T-cell (primary cell): ENCODE results near the gene NFIC. TPM values are rescaled to one million over a fixed set of nuclear protein-coding genes. Genes with fewer than 3 reads are reported as not detected.
"Not testable (repeated sequence)": the region's sequence is repeated elsewhere in the genome, so short reads cannot be mapped to it uniquely, and the experiment has no call there.

ENCODE experiments used
- ATAC-seq, 4 experiments: fragments of 200-7000 bp in 3 of 4; fragments of 150-1000 bp in 1 of 4; cut with Tn5 transposase; replicated peaks in 1 of 4; 1 replicate in 3 of 4; 2 replicates in 1 of 4; pipeline ENCODE4 v1.10.0; 2021; ENCODE audit warnings: moderate library complexity in 3 of 4, mild to moderate bottlenecking in 2 of 4, moderate number of reproducible peaks in 1 of 4
- CTCF ChIA-PET, 2 donors: fragments of 300-600 bp; sonication (Branson Sonifier 250); formaldehyde crosslinking; loops; one replicate each; lab custom pipeline; 2022; ENCODE audit warnings: antibody characterized with exemption in 2 of 2; lab: Charles Lee
- POLR2A ChIA-PET, 2 donors: fragments of 300-600 bp; sonication (Branson Sonifier 250); formaldehyde crosslinking; loops; one replicate each; lab custom pipeline; 2022; ENCODE audit warnings: antibody characterized with exemption in 2 of 2; lab: Charles Lee
- DNase-seq, 35 experiments: peaks; one replicate each; pipeline versions ENCODE4 v3.0.0 to v3.0.0-alpha.2; 2013 to 2023
- H3K27ac ChIP-seq: one replicate; pipeline ENCODE4 v1.5.1; 2013; ENCODE audit warnings: low read length
- H3K27me3 ChIP-seq, 2 experiments: replicated peaks in 1 of 2; 1 replicate in 1 of 2; 2 replicates in 1 of 2; pipeline versions ENCODE4 v1.6.1 to v1.7.0; 2013; ENCODE audit warnings: low read length in 1 of 2, mixed read lengths in 1 of 2; ENCODE audit not compliant: control insufficient read depth in 2 of 2, insufficient read depth in 2 of 2; ENCODE audit errors: extremely low read depth in 1 of 2
- H3K36me3 ChIP-seq, 2 donors: 1 replicate in 1 of 2; 2 replicates in 1 of 2; pipeline versions ENCODE4 v1.6.1 to v1.7.0; 2013; ENCODE audit warnings: low read length in 1 of 2; ENCODE audit not compliant: control insufficient read depth in 2 of 2, insufficient read depth in 1 of 2; ENCODE audit errors: extremely low read depth in 1 of 2
- H3K4me1 ChIP-seq, 2 experiments: 1 replicate in 1 of 2; 2 replicates in 1 of 2; pipeline versions ENCODE4 v1.6.1 to v1.7.0; 2013; ENCODE audit warnings: low read length in 2 of 2, mixed read lengths in 1 of 2; ENCODE audit not compliant: insufficient read depth in 2 of 2, control insufficient read depth in 1 of 2; ENCODE audit errors: extremely low read depth in 1 of 2
- H3K4me3 ChIP-seq, 2 donors: 1 replicate in 1 of 2; 2 replicates in 1 of 2; pipeline versions ENCODE4 v1.5.1 to v1.7.0; 2013; ENCODE audit warnings: mild to moderate bottlenecking in 2 of 2, low read length in 1 of 2, moderate library complexity in 1 of 2; ENCODE audit not compliant: control insufficient read depth in 1 of 2; ENCODE audit errors: extremely low read depth in 1 of 2
- H3K9me3 ChIP-seq: 2 replicates; pipeline ENCODE4 v1.7.0; 2013
- H3K27ac Mint-ChIP-seq, 2 donors: one replicate each; pipeline ENCODE4 v1.8.0; 2020 to 2021; ENCODE audit warnings: mild to moderate bottlenecking in 2 of 2, mixed read lengths in 2 of 2
- H3K27me3 Mint-ChIP-seq, 2 donors: one replicate each; pipeline ENCODE4 v1.8.0; 2021 to 2022; ENCODE audit warnings: mixed read lengths in 2 of 2
- H3K36me3 Mint-ChIP-seq: one replicate; pipeline ENCODE4 v1.8.0; 2021; ENCODE audit warnings: mixed read lengths
- H3K4me1 Mint-ChIP-seq, 3 donors: one replicate each; pipeline ENCODE4 v1.8.0; 2020 to 2022; ENCODE audit warnings: mixed read lengths in 3 of 3, mild to moderate bottlenecking in 1 of 3
- H3K4me3 Mint-ChIP-seq, 3 donors: one replicate each; pipeline ENCODE4 v1.8.0; 2020 to 2022; ENCODE audit warnings: mild to moderate bottlenecking in 3 of 3, mixed read lengths in 3 of 3, moderate library complexity in 3 of 3
- H3K9me3 Mint-ChIP-seq, 3 donors: one replicate each; pipeline ENCODE4 v1.8.0; 2020 to 2022; ENCODE audit warnings: mixed read lengths in 3 of 3
- WGBS: methylation state at CpG from one replicate; pipeline ENCODE4 v1.1.5; 2013; ENCODE audit warnings: missing lambda C conversion rate; ENCODE audit not compliant: insufficient coverage; 5-methylcytosine and 5-hydroxymethylcytosine counted together
- total RNA-seq, 35 experiments: library from RNA in 6 of 35; stranded (reverse) in 6 of 35; fragments of 120-200 nt in 1 of 35; gene quantifications; one replicate each; pipeline versions ENCODE4 v1.2.1 to v1.2.4 and lab custom pipeline; 2013 to 2026

Gene NFIC
- total RNA-seq, 5 donors from 2014 or later (not counting 1 experiment from before 2014, with no cell fraction given): 27.1 to 41.7 (median 37.2) TPM

DNA sequence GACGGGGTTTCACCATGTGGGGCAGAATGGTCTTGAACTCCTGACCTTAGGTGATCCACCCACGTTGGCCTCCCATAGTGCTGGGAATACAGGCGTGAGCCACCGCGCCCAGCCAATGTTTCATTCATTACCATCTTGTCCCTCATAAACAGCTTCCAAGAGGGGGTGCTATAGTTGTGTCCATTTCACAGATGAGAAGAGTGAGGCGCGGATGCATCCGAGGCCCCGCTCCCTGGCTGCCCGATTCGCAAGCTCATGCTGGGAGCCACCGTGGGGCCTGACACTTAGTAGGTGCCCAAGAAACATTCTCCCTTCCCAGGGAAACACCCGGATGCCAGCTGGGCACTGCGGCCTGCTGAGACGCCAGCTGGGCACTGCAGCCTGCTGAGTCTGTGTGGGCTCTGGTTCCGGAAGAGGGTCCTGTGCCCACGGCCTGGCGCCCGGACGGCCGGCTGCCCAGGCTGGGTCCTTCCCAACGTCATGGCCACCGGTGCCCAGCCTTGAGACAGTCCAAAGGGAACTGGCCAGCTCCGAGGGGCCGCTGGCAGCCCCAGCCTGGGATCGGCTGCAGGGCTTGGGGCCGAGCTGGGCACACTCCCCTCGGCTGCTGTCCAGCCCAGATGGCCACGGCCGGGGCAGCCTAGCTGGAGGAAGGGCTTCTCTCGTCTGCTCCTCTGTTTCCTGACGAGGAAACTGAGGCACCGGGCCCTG is 54.7 kb downstream of the NFIC start:
- Mint-ChIP-seq H3K27me3 (no peaks in the 10 kb centered on the region), H3K4me3 (no peak overlapping the region), H3K4me1 (no peaks in the 10 kb centered on the region), H3K36me3 (no peaks in the 10 kb centered on the region), H3K27ac (no peak overlapping the region), H3K9me3 (no peaks in the 10 kb centered on the region)
- no peak overlapping the region for H3K4me3 ChIP-seq
- H3K27ac ChIP-seq: no peak overlapping the region
- H3K27me3 ChIP-seq: no peaks in the 10 kb centered on the region
- ChIA-PET CTCF (interaction anchor here in 1 of 2 donors (1.2 kb wide), 1 partner anchor 9 kb away, joined by 3 read pairs; no protein-coding TSS in a partner anchor), POLR2A (no interaction called here)
- peaks cover 0 to 11% of the 10 kb centered on the region in 2 donors for H3K36me3 ChIP-seq
- no peaks in the 10 kb centered on the region for H3K4me1 ChIP-seq
- WGBS: 90% methylated on average over 28 of the region's 33 CpGs
- H3K9me3 ChIP-seq: no peaks in the 10 kb centered on the region
- no peak for ATAC-seq
- DNase-seq: no peak

DNA sequence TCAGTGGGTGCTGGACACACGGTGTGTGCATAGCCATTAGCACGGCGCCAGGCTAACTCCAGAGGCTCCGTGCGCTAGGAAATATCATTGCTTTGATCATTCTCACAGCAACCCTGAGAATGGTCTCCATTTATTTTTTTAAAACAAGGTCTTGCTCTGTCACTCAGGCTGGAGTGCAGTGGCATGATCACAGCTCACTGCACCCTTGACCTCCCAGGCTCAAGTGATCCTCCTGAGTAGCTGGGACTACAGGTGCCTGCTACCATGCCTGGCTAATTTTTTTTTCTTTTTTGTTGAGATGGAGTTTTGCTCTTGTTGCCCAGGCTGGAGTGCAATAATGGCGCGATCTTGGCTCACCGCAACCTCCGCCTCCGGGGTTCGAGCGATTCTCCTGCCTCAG is 55.3 kb downstream of the NFIC start:
- 100% methylated on average over 5 of the region's 12 CpGs for WGBS
- not testable (repeated sequence) for H3K4me3 Mint-ChIP-seq

DNA sequence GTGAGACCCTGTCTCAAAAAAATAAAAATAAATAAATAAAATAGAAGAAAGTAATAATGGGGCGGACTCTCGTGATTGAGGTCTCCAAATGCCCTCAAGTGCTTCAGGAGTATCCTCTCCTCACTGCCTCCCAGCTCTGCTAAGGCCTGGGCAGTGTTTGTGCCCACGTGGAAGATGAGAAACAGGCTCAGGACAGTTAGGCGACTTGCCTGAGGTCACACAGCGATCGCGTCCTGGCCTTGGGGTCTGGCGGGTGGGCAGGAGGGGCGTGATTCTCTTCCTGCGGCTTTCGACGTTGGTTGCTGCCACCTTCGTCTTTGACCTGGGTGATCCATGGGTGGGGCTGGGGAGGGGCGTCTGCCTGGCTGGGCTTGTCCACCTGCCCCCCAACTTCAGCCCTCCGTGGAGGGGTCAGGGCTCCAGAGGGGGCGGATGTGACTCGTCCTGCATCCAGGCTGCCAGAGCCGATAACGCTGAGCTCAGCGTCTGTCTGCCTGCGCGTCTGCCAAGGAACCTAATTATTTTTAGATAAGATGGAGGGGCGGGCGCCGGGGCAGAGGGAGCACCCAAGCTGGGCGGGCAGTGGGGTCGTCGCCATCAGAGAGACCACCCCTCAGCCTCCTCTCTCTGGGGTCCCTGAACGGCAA is 56.9 kb downstream of the NFIC start:
- Mint-ChIP-seq H3K27ac (no peak overlapping the region), H3K27me3 (no peaks in the 10 kb centered on the region), H3K4me3 (no peak overlapping the region), H3K36me3 (peaks cover 10% of the 10 kb centered on the region), H3K4me1 (peaks cover 1 to 5% (median 2%) of the 10 kb centered on the region in 3 donors), H3K9me3 (no peaks in the 10 kb centered on the region)
- ChIA-PET CTCF (no interaction called here), POLR2A (no interaction called here)
- Histone ChIP-seq H3K27me3 (no peaks in the 10 kb centered on the region), H3K36me3 (peaks cover 0 to 11% of the 10 kb centered on the region in 2 donors), H3K9me3 (no peaks in the 10 kb centered on the region), H3K4me3 (no peak overlapping the region), H3K27ac (no peak overlapping the region), H3K4me1 (no peaks in the 10 kb centered on the region)
- no peak for ATAC-seq
- no peak for DNase-seq
- 93% methylated on average over 13 of the region's 29 CpGs for WGBS

More for the DNA sequence above, 55.3 kb downstream of the NFIC start:
- ATAC-seq, H3K27me3 Mint-ChIP-seq, H3K27me3 ChIP-seq, CTCF ChIA-PET, H3K27ac Mint-ChIP-seq, H3K36me3 Mint-ChIP-seq, POLR2A ChIA-PET, H3K4me3 ChIP-seq, DNase-seq, H3K4me1 ChIP-seq, H3K9me3 ChIP-seq, H3K27ac ChIP-seq, H3K4me1 Mint-ChIP-seq, H3K9me3 Mint-ChIP-seq: not testable (repeated sequence)
- H3K36me3 ChIP-seq: peaks cover 0 to 11% of the 10 kb centered on the region in 2 donors

DNA sequence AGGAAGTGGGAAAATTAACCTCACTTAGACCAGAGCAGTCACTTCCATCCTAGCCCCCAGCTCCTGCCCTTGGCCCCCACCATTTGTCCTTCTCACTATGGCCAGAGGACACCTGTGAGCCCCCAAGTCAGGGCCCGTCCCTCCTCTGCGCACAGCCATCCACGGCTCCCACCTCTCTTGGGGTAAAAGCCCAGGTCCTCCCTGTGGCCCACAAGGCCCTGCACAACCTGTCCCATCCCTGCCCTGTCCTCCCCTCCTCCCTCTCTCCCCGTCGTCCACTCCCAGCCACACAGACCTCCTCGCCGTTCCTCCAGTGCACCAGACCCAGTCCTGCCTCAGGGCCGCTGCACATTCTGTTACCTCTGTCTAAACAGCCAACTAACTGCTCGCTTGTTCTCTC is 60.0 kb downstream of the NFIC start:
- H3K27me3 Mint-ChIP-seq: no peaks in the 10 kb centered on the region
- POLR2A ChIA-PET: no interaction called here
- Histone ChIP-seq H3K27ac (no peak overlapping the region), H3K9me3 (no peaks in the 10 kb centered on the region), H3K4me1 (peaks cover 0 to 4% of the 10 kb centered on the region in 2 experiments), H3K36me3 (peaks cover 0 to 7% of the 10 kb centered on the region in 2 donors), H3K27me3 (no peaks in the 10 kb centered on the region), H3K4me3 (no peak overlapping the region)
- peaks cover 1 to 7% (median 2%) of the 10 kb centered on the region in 3 donors for H3K4me1 Mint-ChIP-seq
- DNase-seq (no peak), ATAC-seq (no peak)
- H3K27ac Mint-ChIP-seq: no peak overlapping the region
- H3K36me3 Mint-ChIP-seq: peaks cover 10% of the 10 kb centered on the region
- H3K9me3 Mint-ChIP-seq: no peaks in the 10 kb centered on the region
- WGBS: 97% methylated on average over 9 of the region's 9 CpGs
- no peak overlapping the region for H3K4me3 Mint-ChIP-seq
- CTCF ChIA-PET: interaction anchor here (0.6 to 0.8 kb wide), 3 partner anchors 102 to 1575 kb away, joined by 3 to 8 read pairs (median 6); no protein-coding TSS in a partner anchor

DNA sequence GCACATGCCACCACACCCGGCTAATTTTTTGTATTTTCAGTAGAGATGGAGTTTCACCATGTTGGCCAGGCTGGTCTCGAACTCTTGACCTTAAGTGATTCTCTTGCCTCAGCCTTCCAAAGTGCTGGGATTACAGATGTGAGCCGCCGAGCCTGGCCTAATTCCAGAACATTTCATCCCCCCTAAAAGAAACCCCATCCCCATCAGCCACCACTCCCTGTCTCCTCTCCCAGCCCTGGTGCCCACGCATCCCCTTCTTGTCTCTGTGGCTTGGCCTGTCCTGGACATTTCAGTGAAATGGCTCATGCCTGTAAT is 63.9 kb downstream of the NFIC start:
- DNase-seq, H3K9me3 Mint-ChIP-seq, H3K27me3 ChIP-seq, H3K27ac Mint-ChIP-seq, H3K4me3 Mint-ChIP-seq, POLR2A ChIA-PET, H3K27me3 Mint-ChIP-seq, H3K4me3 ChIP-seq, H3K36me3 ChIP-seq, H3K9me3 ChIP-seq, ATAC-seq, H3K27ac ChIP-seq: not testable (repeated sequence)
- CTCF ChIA-PET: interaction anchor here (0.6 to 2.0 kb wide), 7 partner anchors 10 to 357 kb away, joined by 3 to 10 read pairs (median 4); no protein-coding TSS in a partner anchor
- Mint-ChIP-seq H3K4me1 (peaks cover 10 to 17% (median 13%) of the 10 kb centered on the region in 3 donors), H3K36me3 (peaks cover 22% of the 10 kb centered on the region)
- peaks cover 0 to 17% of the 10 kb centered on the region in 2 experiments for H3K4me1 ChIP-seq
- WGBS: 95% methylated on average over 4 of the region's 5 CpGs

DNA sequence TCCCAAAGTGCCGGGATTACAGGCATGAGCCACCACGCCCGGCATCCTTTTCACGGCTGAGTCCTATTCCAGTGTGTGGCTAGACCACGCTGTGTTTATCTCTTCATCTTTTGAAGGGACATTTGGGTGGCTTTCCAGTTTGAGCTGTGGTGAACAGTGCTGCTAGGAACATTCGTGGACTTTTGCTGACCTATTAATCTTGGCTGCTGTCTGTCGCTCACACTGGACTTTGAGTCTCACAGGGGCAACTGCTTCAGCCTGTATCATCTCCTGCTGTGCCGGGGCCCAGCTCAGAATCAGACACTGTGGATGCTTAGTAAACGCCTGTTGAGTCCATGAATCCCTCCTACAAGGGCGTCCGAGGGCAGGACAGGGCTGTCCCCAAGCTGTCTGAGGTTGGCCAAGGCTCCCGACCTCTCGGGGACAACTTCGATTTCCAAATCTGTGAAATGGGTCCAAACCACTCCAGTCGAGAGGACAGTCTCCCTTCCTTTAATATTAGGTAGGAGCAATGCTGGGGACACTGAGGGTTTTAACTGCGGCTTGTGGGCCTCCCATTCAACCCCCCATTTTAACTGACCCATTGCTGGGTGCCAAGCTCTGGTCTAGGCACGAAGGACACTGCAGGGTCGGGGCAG is 65.5 kb downstream of the NFIC start:
- POLR2A ChIA-PET: no interaction called here

More for the DNA sequence above, 65.5 kb downstream of the NFIC start:
- H3K36me3 ChIP-seq: no peaks in the 10 kb centered on the region
- no peaks in the 10 kb centered on the region for H3K27me3 Mint-ChIP-seq
- H3K9me3 Mint-ChIP-seq: no peaks in the 10 kb centered on the region
- WGBS: 89% methylated on average over 12 of the region's 18 CpGs
- H3K4me1 ChIP-seq: peaks cover 0 to 21% of the 10 kb centered on the region in 2 experiments
- CTCF ChIA-PET: interaction anchor here (0.7 to 1.2 kb wide), 3 partner anchors 12 to 106 kb away, joined by 3 to 4 read pairs (median 3); no protein-coding TSS in a partner anchor
- H3K27me3 ChIP-seq: no peaks in the 10 kb centered on the region
- no peak overlapping the region for H3K27ac ChIP-seq
- H3K9me3 ChIP-seq: no peaks in the 10 kb centered on the region
- H3K4me3 ChIP-seq: no peak overlapping the region
- no peak for ATAC-seq
- peaks cover 14 to 23% (median 18%) of the 10 kb centered on the region in 3 donors for H3K4me1 Mint-ChIP-seq
- H3K36me3 Mint-ChIP-seq: peaks cover 16% of the 10 kb centered on the region
- no peak overlapping the region for H3K4me3 Mint-ChIP-seq
- H3K27ac Mint-ChIP-seq: no peak overlapping the region
- DNase-seq: no peak
